Measurements from ENCODE around the gene MIER1. TPM values are rescaled to one million over a fixed set of nuclear protein-coding genes. Genes with fewer than 3 reads are reported as not detected.
"Not testable (repeated sequence)": the region's sequence is repeated elsewhere in the genome, so short reads cannot be mapped to it uniquely, and the experiment has no call there.

MIER1 gene
- total and polyA plus RNA-seq, 2 experiments from 2014 or later, result 15.8 to 26.6 TPM

DNA sequence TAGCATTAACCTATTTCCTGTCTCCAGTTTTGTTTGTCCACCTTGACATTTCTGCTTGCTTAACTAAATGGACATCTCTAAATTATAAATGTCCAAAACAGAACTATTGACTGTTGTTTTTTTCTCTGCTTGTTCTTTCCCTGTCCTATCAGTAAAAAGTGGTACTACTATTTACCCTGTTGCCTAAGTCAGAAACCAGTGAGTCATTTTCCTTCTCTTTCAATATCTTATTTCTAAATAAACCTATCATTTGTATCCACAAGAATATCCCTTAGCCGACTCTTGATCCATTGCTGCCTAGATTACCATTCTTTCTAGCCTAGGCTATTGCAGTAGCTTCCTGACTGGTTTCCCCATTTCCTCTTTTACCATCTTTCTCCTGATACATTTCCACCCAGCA is 22.5 kb downstream of the MIER1 start:
- Histone ChIP-seq H3K9me3 (ENCODE audit: low read depth) (no peaks in the 10 kb centered on the region), H3K27me3 (no peaks in the 10 kb centered on the region), H3K4me3 (no peak overlapping the region), H3K27ac (no peak overlapping the region), H3K36me3 (peaks cover 44% of the 10 kb centered on the region), H3K4me1 (ENCODE audit: low read depth) (no peaks in the 10 kb centered on the region)
- TF ChIP-seq, protein P1, sequence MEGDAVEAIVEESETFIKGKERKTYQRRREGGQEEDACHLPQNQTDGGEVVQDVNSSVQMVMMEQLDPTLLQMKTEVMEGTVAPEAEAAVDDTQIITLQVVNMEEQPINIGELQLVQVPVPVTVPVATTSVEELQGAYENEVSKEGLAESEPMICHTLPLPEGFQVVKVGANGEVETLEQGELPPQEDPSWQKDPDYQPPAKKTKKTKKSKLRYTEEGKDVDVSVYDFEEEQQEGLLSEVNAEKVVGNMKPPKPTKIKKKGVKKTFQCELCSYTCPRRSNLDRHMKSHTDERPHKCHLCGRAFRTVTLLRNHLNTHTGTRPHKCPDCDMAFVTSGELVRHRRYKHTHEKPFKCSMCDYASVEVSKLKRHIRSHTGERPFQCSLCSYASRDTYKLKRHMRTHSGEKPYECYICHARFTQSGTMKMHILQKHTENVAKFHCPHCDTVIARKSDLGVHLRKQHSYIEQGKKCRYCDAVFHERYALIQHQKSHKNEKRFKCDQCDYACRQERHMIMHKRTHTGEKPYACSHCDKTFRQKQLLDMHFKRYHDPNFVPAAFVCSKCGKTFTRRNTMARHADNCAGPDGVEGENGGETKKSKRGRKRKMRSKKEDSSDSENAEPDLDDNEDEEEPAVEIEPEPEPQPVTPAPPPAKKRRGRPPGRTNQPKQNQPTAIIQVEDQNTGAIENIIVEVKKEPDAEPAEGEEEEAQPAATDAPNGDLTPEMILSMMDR (IDR thresholded peaks at IDR 0.05; ENCODE audit: low read depth, low read length), result no peak
- DNase-seq (ENCODE audit: low read depth in 1 of 2, low spot score in 1 of 2), result no peak

DNA sequence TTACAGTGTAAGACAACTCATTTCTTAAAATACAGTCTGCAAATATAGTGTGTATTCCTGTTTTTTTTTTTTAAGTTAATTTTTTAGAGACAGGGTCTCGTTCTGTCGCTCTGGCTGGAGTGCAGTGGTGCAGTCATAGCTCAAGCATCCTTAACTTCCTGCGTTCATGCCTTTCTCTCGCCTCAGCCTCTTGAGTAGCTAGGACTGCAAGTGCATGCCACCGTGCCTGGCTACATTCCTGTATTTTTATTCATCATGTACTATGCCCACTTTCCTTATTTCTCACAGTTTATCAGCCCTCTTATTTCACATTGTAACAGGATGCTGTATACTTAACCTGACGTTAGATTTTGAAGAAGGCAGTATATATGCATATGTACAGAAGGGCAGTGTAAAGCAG is 26.7 kb downstream of the MIER1 start:
- Histone ChIP-seq H3K36me3 (peaks cover 36% of the 10 kb centered on the region), H3K9me3 (ENCODE audit: low read depth) (no peaks in the 10 kb centered on the region), H3K4me1 (ENCODE audit: low read depth) (no peaks in the 10 kb centered on the region), H3K4me3 (no peak overlapping the region), H3K27ac (no peak overlapping the region), H3K27me3 (no peaks in the 10 kb centered on the region)
- TF ChIP-seq, protein P1 (IDR thresholded peaks at IDR 0.05; ENCODE audit: low read depth, low read length), result no peak
- peak in 1 of 2 donors; percentile 51 for DNase-seq (ENCODE audit: low read depth in 1 of 2, low spot score in 1 of 2)

DNA sequence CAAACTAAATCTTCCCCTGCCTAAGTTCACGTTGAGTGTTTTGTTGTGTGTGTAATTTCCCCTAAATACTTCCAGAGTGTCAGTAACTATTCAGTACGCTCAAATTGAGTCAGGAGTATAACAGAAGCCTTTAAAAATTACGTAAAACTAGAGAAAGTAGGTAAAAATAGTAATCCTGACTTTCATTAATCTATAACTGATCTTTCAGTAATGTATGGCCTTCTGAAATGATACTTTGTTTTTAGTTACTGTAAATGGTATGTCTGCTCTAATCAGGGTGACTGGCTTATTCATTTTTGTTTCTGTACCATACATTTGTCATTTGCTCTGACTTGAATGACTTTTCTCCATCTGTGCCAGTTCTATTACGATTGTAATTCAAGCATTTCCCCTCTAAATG is 29.4 kb downstream of the MIER1 start:
- no peak for DNase-seq (ENCODE audit: low read depth in 1 of 2, low spot score in 1 of 2)
- H3K9me3 ChIP-seq (ENCODE audit: low read depth), result no peaks in the 10 kb centered on the region
- H3K4me3 ChIP-seq, result no peak overlapping the region
- H3K4me1 ChIP-seq (ENCODE audit: low read depth), result no peaks in the 10 kb centered on the region
- H3K27ac ChIP-seq, result no peak overlapping the region
- H3K27me3 ChIP-seq, result no peaks in the 10 kb centered on the region
- peaks cover 24% of the 10 kb centered on the region for H3K36me3 ChIP-seq
- TF ChIP-seq, protein P1 (IDR thresholded peaks at IDR 0.05; ENCODE audit: low read depth, low read length), result no peak

DNA sequence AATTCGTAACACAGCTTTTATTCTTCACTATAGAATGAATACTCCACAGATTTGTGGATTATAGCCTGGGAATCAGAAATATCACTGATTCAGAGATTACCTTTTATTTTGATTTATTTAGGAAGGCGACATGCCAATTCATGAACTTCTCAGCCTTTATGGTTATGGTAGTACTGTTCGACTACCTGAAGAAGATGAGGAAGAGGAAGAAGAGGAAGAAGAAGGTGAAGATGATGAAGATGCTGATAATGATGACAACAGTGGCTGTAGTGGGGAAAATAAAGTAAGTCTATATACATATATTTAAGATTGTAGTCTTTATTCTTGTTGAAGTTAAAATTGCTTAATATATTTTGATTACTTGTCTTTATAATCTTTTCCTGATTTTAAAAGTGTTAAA is 33.1 kb downstream of the MIER1 start:
- peaks cover 40% of the 10 kb centered on the region for H3K36me3 ChIP-seq
- no peak overlapping the region for H3K4me3 ChIP-seq
- H3K27me3 ChIP-seq, result no peaks in the 10 kb centered on the region
- H3K9me3 ChIP-seq (ENCODE audit: low read depth), result no peaks in the 10 kb centered on the region
- TF ChIP-seq, protein P1 (IDR thresholded peaks at IDR 0.05; ENCODE audit: low read depth, low read length), result no peak
- no peaks in the 10 kb centered on the region for H3K4me1 ChIP-seq (ENCODE audit: low read depth)
- no peak overlapping the region for H3K27ac ChIP-seq
- DNase-seq (ENCODE audit: low read depth in 1 of 2, low spot score in 1 of 2), result no peak

DNA sequence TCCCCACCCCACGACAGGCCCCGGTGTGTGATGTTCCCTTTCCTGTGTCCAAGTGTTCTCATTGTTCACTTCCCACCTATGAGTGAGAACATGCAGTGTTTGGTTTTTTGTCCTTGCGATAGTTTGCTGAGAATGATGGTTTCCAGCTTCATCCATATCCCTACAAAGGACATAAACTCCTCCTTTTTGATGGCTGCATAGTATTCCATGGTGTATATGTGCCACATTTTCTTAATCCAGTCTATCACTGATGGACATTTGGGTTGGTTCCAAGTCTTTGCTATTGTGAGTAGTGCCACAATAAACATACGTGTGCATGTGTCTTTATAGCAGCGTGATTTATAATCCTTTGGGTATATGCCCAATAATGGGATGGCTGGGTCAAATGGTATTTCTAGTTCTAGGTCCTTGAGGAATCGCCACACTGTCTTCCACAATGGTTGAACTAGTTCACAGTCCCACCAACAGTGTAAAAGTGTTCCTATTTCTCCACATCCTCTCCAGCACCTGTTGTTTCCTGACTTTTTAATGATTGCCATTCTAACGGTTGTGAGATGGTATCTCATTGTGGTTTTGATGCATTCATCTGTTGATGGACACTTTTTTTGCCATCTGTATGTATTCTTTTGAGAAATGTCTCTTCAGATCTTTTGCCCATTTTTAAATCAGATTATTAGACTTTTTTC is 41.5 kb downstream of the MIER1 start:
- H3K4me1 ChIP-seq (ENCODE audit: low read depth); H3K4me3 ChIP-seq; H3K27ac ChIP-seq; DNase-seq (ENCODE audit: low read depth in 1 of 2, low spot score in 1 of 2); H3K9me3 ChIP-seq (ENCODE audit: low read depth); H3K27me3 ChIP-seq: not testable (repeated sequence)
- peaks cover 51% of the 10 kb centered on the region for H3K36me3 ChIP-seq

DNA sequence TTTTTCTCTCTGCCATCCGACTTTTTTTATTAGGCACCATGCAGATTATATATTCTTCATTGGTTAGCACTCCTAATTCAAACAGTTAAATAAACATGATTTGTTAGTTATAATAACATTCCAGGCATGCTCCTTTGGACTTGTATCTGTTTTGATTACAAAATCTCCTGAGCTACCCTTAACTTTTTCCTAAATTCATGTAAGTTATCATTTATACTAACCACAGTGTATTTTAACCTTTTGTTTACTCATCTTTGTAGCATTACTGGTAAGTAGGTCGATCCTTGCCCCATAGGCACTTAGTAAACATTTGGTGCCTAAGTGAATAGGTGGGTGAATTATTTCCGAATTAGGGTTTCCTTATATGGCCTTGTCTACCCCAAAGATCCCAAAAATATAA is 43.8 kb downstream of the MIER1 start:
- Histone ChIP-seq H3K4me1 (ENCODE audit: low read depth) (no peaks in the 10 kb centered on the region), H3K27me3 (no peaks in the 10 kb centered on the region), H3K4me3 (no peak overlapping the region), H3K9me3 (ENCODE audit: low read depth) (no peaks in the 10 kb centered on the region), H3K27ac (no peak overlapping the region), H3K36me3 (peaks cover 51% of the 10 kb centered on the region)
- TF ChIP-seq, protein P1 (IDR thresholded peaks at IDR 0.05; ENCODE audit: low read depth, low read length), result no peak
- DNase-seq (ENCODE audit: low read depth in 1 of 2, low spot score in 1 of 2), result no peak

All from cardiac muscle cell (in vitro differentiated cells and primary cell).